Nephron (organoid): ENCODE results near the gene CKAP4.

Experiments used
- H3K27ac Mint-ChIP-seq, 3 experiments: 2 replicates each; pipeline ENCODE4 v1.8.0; 2020; ENCODE audit warnings: mixed read lengths in 3 of 3, mild to moderate bottlenecking in 2 of 3, moderate library complexity in 1 of 3
- H3K27me3 Mint-ChIP-seq: 2 replicates; pipeline ENCODE4 v1.8.0; 2021; ENCODE audit warnings: low read depth, mild to moderate bottlenecking, moderate library complexity, mixed read lengths
- H3K36me3 Mint-ChIP-seq: 2 replicates; pipeline ENCODE4 v1.8.0; 2020; ENCODE audit warnings: low read depth, mixed read lengths
- H3K4me1 Mint-ChIP-seq: 2 replicates; pipeline ENCODE4 v1.8.0; 2020; ENCODE audit warnings: mixed read lengths
- H3K4me3 Mint-ChIP-seq, 3 experiments: 2 replicates each; pipeline ENCODE4 v1.8.0; 2020; ENCODE audit warnings: mild to moderate bottlenecking in 3 of 3, mixed read lengths in 3 of 3, moderate library complexity in 2 of 3
- H3K9me3 Mint-ChIP-seq: 2 replicates; pipeline ENCODE4 v1.8.0; 2020; ENCODE audit warnings: mixed read lengths
- CTCF ChIP-seq, 3 experiments: fragments of 200-600 bp; sonication (generic); IDR thresholded peaks; one replicate each; pipeline ENCODE4 v1.5.0; 2021; ENCODE audit warnings: antibody characterized with exemption in 3 of 3; ENCODE audit not compliant: unreplicated experiment in 3 of 3

The CKAP4 gene

DNA sequence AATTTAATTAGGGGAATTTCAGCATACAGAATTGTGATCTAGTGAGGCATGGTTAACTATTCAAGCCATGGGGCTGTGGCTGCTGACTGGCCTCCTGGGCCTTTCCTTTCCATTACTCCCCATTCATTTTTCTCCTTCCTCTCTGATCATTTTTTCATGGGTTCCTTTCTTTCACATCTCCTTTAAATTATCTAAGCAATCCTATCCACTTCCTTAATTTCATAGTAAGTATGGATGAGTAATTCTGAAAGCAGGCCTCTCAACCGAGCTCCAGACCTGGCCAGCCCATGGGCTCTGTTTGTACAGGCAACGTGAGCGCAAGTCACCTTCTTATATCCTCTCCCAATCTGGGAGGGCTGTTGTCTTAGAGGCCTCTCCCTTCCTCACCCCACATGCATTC is 13.4 kb downstream of the CKAP4 start:
- TF ChIP-seq CTCF (IDR thresholded peaks at IDR 0.05; ENCODE audit: unreplicated experiment in 3 of 3), result no peak
- H3K36me3 Mint-ChIP-seq, result peaks cover 38% of the 10 kb centered on the region
- no peak overlapping the region for H3K4me3 Mint-ChIP-seq
- H3K9me3 Mint-ChIP-seq, result no peaks in the 10 kb centered on the region
- H3K27ac Mint-ChIP-seq, result no peak overlapping the region
- no peaks in the 10 kb centered on the region for H3K4me1 Mint-ChIP-seq
- H3K27me3 Mint-ChIP-seq, result no peaks in the 10 kb centered on the region

- no peaks in the 10 kb centered on the region for H3K4me1 Mint-ChIP-seq
- no peaks in the 10 kb centered on the region for H3K27me3 Mint-ChIP-seq
- H3K9me3 Mint-ChIP-seq, result no peaks in the 10 kb centered on the region
- no peak overlapping the region for H3K4me3 Mint-ChIP-seq
- TF ChIP-seq CTCF (IDR thresholded peaks at IDR 0.05; ENCODE audit: unreplicated experiment in 3 of 3), result no peak
- H3K27ac Mint-ChIP-seq, result no peak overlapping the region
- H3K36me3 Mint-ChIP-seq, result peaks cover 27% of the 10 kb centered on the region
Observed at GRCh38 chr12:106233011-106233410, 14.8 kb downstream of the CKAP4 start.

DNA sequence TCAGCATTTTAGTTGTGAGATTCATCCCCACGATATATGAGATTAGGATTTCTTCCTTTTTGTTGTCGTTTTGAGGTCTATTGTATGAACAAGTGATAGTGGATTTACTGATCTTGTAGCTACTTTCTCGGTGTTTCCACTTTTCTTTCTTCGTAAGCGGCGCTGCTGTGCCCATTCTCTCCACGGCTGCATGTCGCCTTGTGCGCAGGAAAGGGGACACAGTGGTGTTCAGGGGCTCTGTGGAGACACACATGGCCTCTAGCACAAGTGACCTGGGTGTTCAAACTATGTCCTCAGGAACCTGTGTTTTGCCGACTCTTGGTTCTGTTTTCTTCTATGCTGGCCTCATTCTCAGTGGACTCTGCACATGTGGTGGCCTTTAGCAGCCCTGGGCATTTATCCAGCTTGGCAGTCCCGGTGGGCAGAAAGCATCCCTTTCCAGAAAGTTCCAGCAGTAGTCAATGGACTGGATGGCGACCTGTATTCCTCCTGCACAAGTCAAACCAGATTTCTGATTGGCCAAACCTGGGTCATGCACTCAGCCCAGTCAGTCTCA is 18.7 kb downstream of the CKAP4 start:
- H3K4me1 Mint-ChIP-seq, result peaks cover 9% of the 10 kb centered on the region
- H3K4me3 Mint-ChIP-seq, result no peak overlapping the region
- H3K36me3 Mint-ChIP-seq, result peaks cover 3% of the 10 kb centered on the region
- H3K27me3 Mint-ChIP-seq, result peaks cover 8% of the 10 kb centered on the region
- H3K9me3 Mint-ChIP-seq, result no peaks in the 10 kb centered on the region
- no peak overlapping the region for H3K27ac Mint-ChIP-seq
- TF ChIP-seq CTCF (IDR thresholded peaks at IDR 0.05; ENCODE audit: unreplicated experiment in 3 of 3), result no peak

- Mint-ChIP-seq H3K27ac (no peak overlapping the region), H3K27me3 (peaks cover 10% of the 10 kb centered on the region), H3K9me3 (no peaks in the 10 kb centered on the region), H3K36me3 (no peaks in the 10 kb centered on the region), H3K4me3 (no peak overlapping the region), H3K4me1 (peaks cover 9% of the 10 kb centered on the region)
- no peak for TF ChIP-seq CTCF (IDR thresholded peaks at IDR 0.05; ENCODE audit: unreplicated experiment in 3 of 3)
Observed at GRCh38 chr12:106228320-106228710, 19.5 kb downstream of the CKAP4 start.

- Mint-ChIP-seq H3K27ac (no peak overlapping the region), H3K4me1 (peaks cover 9% of the 10 kb centered on the region), H3K36me3 (no peaks in the 10 kb centered on the region), H3K27me3 (peaks cover 10% of the 10 kb centered on the region), H3K4me3 (no peak overlapping the region), H3K9me3 (no peaks in the 10 kb centered on the region)
- no peak for TF ChIP-seq CTCF (IDR thresholded peaks at IDR 0.05; ENCODE audit: unreplicated experiment in 3 of 3)
Observed at GRCh38 chr12:106227641-106228319, 20.0 kb downstream of the CKAP4 start.
